Activated CD8-positive, alpha-beta memory T cell treated with anti-CD3 and anti-CD28 coated beads for 48 hours (primary cell): ENCODE results near the gene DNMT3A.

Source experiments
- DNase-seq, 3 experiments: peaks; one replicate each; pipeline ENCODE4 v3.0.0-alpha.2; 2020; ENCODE audit warnings: low read depth in 2 of 3, low spot score in 2 of 3

DNMT3A gene

GRCh38 chr2:25328152-25329085, 13.3 kb downstream of the DNMT3A start:
- DNase-seq = no peak

GRCh38 chr2:25326326-25327013, 15.3 kb downstream of the DNMT3A start:
- DNase-seq = no peak

GRCh38 chr2:25324905-25325592, 16.7 kb downstream of the DNMT3A start:
- no peak for DNase-seq

- DNase-seq = no peak
These were observed 17.5 kb downstream of the DNMT3A start for GRCh38 chr2:25324251-25324650.

- DNase-seq = no peak
These were observed 18.0 kb downstream of the DNMT3A start for GRCh38 chr2:25323610-25324189.

- DNase-seq = peak in 1 of 3 experiments; percentile 50
These were observed 18.6 kb downstream of the DNMT3A start for GRCh38 chr2:25323042-25323514.

- no peak for DNase-seq
These were observed 19.4 kb downstream of the DNMT3A start for GRCh38 chr2:25322312-25322711.

- no peak for DNase-seq
These were observed 21.6 kb downstream of the DNMT3A start for GRCh38 chr2:25320077-25320476.

- DNase-seq = no peak
These were observed 25.6 kb downstream of the DNMT3A start for GRCh38 chr2:25316101-25316500.

- DNase-seq = no peak
These were observed 26.4 kb downstream of the DNMT3A start for GRCh38 chr2:25315316-25315680.

- peak in 2 of 3 experiments; percentile 80 to 81 for DNase-seq
These were observed 27.0 kb downstream of the DNMT3A start for GRCh38 chr2:25314514-25315315.

- DNase-seq = peak in 1 of 3 experiments; percentile 79
These were observed 27.8 kb downstream of the DNMT3A start for GRCh38 chr2:25313711-25314513.

GRCh38 chr2:25312958-25313710, 28.6 kb downstream of the DNMT3A start:
- no peak for DNase-seq

GRCh38 chr2:25311865-25312575, 29.7 kb downstream of the DNMT3A start:
- DNase-seq = no peak

GRCh38 chr2:25310965-25311864, 30.5 kb downstream of the DNMT3A start:
- no peak for DNase-seq

GRCh38 chr2:25310709-25310964, 31.1 kb downstream of the DNMT3A start:
- no peak for DNase-seq

- no peak for DNase-seq
These were observed 32.3 kb downstream of the DNMT3A start for GRCh38 chr2:25309402-25309801.
